Neural cell (in vitro differentiated cells): ENCODE data around the gene PPHLN1. TPM values are rescaled to one million over a fixed set of nuclear protein-coding genes. Genes with fewer than 3 reads are reported as not detected.

Experiments
- H2AFZ ChIP-seq: fragments of 200-600, 300-800 bp; sonication (generic), shearing (Covaris generic); 2 replicates; pipeline ENCODE4 v1.6.0; 2014; ENCODE audit warnings: low read depth, mild to moderate bottlenecking, antibody characterized with exemption, low read length, moderate library complexity
- H3F3A ChIP-seq: fragments of 200-600 bp; shearing (Covaris generic); 2 replicates; pipeline ENCODE4 v1.6.1; 2016; ENCODE audit warnings: mild to moderate bottlenecking, moderate library complexity, mixed read lengths, antibody characterized with exemption, low read length; ENCODE audit not compliant: insufficient read depth, poor library complexity, severe bottlenecking
- H3K27ac ChIP-seq: fragments of 200-600, 300-800 bp; sonication (generic), shearing (Covaris generic); 2 replicates; pipeline ENCODE4 v1.5.1; 2014; ENCODE audit warnings: mild to moderate bottlenecking, low read length, moderate library complexity
- H3K27me3 ChIP-seq: fragments of 300-800, 200-600 bp; sonication (generic), shearing (Covaris generic); 2 replicates; pipeline ENCODE4 v1.6.0; 2014; ENCODE audit warnings: mild to moderate bottlenecking, low read depth, low read length, moderate library complexity; ENCODE audit not compliant: insufficient read depth
- H3K36me3 ChIP-seq: fragments of 300-800, 200-600 bp; sonication (generic), shearing (Covaris generic); 2 replicates; pipeline ENCODE4 v1.5.1; 2014; ENCODE audit warnings: mild to moderate bottlenecking, antibody characterized with exemption, low read length, moderate library complexity; ENCODE audit not compliant: insufficient read depth
- H3K4me2 ChIP-seq: fragments of 300-800, 200-600 bp; sonication (generic), shearing (Covaris generic); 2 replicates; pipeline ENCODE4 v1.6.0; 2014; ENCODE audit warnings: mild to moderate bottlenecking, low read length
- H3K4me3 ChIP-seq: fragments of 300-800, 200-600 bp; sonication (generic), shearing (Covaris generic); 2 replicates; pipeline ENCODE4 v1.5.1; 2014; ENCODE audit warnings: mild to moderate bottlenecking, low read length, moderate library complexity
- H3K79me2 ChIP-seq: fragments of 200-600 bp; shearing (Covaris generic); replicated peaks from 2 replicates; pipeline ENCODE4 v1.6.0; 2014; ENCODE audit warnings: mild to moderate bottlenecking, low read length, moderate library complexity; ENCODE audit not compliant: insufficient read depth
- H3K9ac ChIP-seq: fragments of 300-800, 200-600 bp; sonication (generic), shearing (Covaris generic); 2 replicates; pipeline ENCODE4 v1.6.1; 2016; ENCODE audit warnings: mild to moderate bottlenecking, low read length, mixed read lengths
- H3K9me2 ChIP-seq: fragments of 200-600 bp; shearing (Covaris generic); 2 replicates; pipeline ENCODE4 v1.6.1; 2016; ENCODE audit warnings: mild to moderate bottlenecking, low read length, mixed read lengths; ENCODE audit not compliant: insufficient read depth
- H3K9me3 ChIP-seq: fragments of 200-600, 300-800 bp; sonication (generic), shearing (Covaris generic); 2 replicates; pipeline ENCODE4 v1.6.1; 2016; ENCODE audit warnings: mild to moderate bottlenecking, mixed run types, low read length, moderate library complexity, mixed read lengths
- H4K20me1 ChIP-seq: fragments of 200-600 bp; shearing (Covaris generic); 2 replicates; pipeline ENCODE4 v1.6.1; 2016; ENCODE audit warnings: mild to moderate bottlenecking, mixed run types; ENCODE audit not compliant: insufficient read depth
- EP300 ChIP-seq: fragments of 450-650 bp; conservative IDR thresholded peaks from 2 replicates; pipeline ENCODE4 v1.6.1; 2014; ENCODE audit warnings: antibody characterized with exemption, mild to moderate bottlenecking, moderate library complexity; ENCODE audit not compliant: poor library complexity, severe bottlenecking
- EZH2 ChIP-seq: fragments of 200-600, 300-800 bp; shearing (Covaris generic), sonication (generic); IDR thresholded peaks from 2 replicates; pipeline ENCODE4 v1.6.1; 2014; ENCODE audit warnings: antibody characterized with exemption, low read length, borderline replicate concordance, mild to moderate bottlenecking; ENCODE audit not compliant: insufficient read depth, poor library complexity, severe bottlenecking
- MXI1 ChIP-seq: fragments of 450-650 bp; conservative IDR thresholded peaks from 2 replicates; pipeline ENCODE4 v1.6.1; 2014; ENCODE audit warnings: antibody characterized with exemption, mild to moderate bottlenecking; ENCODE audit not compliant: poor library complexity, severe bottlenecking
- POLR2AphosphoS5 ChIP-seq: IDR thresholded peaks from 2 replicates; pipeline ENCODE4 v1.6.1; 2012
- RAD21 ChIP-seq: fragments of 450-650 bp; conservative IDR thresholded peaks from 2 replicates; pipeline ENCODE4 v1.6.1; 2014; ENCODE audit warnings: antibody characterized with exemption, mild to moderate bottlenecking, moderate library complexity
- REST ChIP-seq: IDR thresholded peaks from 2 replicates; pipeline ENCODE4 v1.6.1; 2012; ENCODE audit warnings: borderline replicate concordance
- SMC3 ChIP-seq: fragments of 450-650 bp; conservative IDR thresholded peaks from 2 replicates; pipeline ENCODE4 v1.6.1; 2014; ENCODE audit warnings: antibody characterized with exemption, mild to moderate bottlenecking, moderate library complexity; ENCODE audit not compliant: poor library complexity
- TAF1 ChIP-seq: IDR thresholded peaks from 2 replicates; pipeline ENCODE4 v1.6.1; 2012; ENCODE audit warnings: low read depth
- polyA plus RNA-seq: library from polyadenylated mRNA; depleted of rRNA; stranded (reverse); fragments of >200 nt; gene quantifications from 2 replicates; pipeline ENCODE4 v1.2.3, GENCODE V29; 2014
- TF ChIP-seq, protein P1 (sequence below): fragments of 450-650 bp; IDR thresholded peaks from 2 replicates; pipeline ENCODE4 v1.5.1; 2014; ENCODE audit warnings: antibody characterized with exemption, mild to moderate bottlenecking, moderate library complexity; ENCODE audit not compliant: poor library complexity, severe bottlenecking

The PPHLN1 gene
- polyA plus RNA-seq, 1 donor from 2014 or later = 192 TPM

DNA sequence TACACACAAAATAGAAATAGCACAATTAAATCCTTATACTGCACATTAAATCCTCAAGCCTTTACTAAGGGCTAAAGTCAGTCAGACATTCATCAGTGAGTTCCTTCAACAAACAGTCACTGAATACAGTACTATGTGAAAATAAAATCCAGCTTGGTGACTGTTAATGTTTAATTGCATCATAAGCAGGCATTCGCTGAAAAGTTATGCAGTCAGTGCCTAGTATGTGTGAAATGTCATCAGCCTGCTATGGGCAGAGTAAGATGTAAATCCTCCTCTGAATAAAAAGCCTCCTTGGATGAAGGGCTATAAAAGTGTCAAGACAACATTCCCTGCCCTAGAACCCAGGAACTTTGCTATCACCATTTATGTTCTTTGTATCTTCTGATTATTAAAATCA is 147.2 kb downstream of the PPHLN1 start:
- Histone ChIP-seq H3K27me3 (no peaks in the 10 kb centered on the region), H3K9ac (no peak overlapping the region), H3K9me2 (no peaks in the 10 kb centered on the region), H3K9me3 (no peaks in the 10 kb centered on the region), H3K79me2 (peaks cover 4% of the 10 kb centered on the region), H3K4me2 (no peak overlapping the region), H3K4me3 (no peak overlapping the region), H3K36me3 (no peaks in the 10 kb centered on the region), H4K20me1 (no peaks in the 10 kb centered on the region), H2AFZ (no peak overlapping the region), H3K27ac (no peak overlapping the region), H3F3A (no peaks in the 10 kb centered on the region)
- TF ChIP-seq MXI1 (no peak), TAF1 (no peak), SMC3 (no peak), RAD21 (no peak), EZH2 (no peak), POLR2AphosphoS5 (no peak), EP300 (no peak), REST (no peak)
- TF ChIP-seq, protein P1, sequence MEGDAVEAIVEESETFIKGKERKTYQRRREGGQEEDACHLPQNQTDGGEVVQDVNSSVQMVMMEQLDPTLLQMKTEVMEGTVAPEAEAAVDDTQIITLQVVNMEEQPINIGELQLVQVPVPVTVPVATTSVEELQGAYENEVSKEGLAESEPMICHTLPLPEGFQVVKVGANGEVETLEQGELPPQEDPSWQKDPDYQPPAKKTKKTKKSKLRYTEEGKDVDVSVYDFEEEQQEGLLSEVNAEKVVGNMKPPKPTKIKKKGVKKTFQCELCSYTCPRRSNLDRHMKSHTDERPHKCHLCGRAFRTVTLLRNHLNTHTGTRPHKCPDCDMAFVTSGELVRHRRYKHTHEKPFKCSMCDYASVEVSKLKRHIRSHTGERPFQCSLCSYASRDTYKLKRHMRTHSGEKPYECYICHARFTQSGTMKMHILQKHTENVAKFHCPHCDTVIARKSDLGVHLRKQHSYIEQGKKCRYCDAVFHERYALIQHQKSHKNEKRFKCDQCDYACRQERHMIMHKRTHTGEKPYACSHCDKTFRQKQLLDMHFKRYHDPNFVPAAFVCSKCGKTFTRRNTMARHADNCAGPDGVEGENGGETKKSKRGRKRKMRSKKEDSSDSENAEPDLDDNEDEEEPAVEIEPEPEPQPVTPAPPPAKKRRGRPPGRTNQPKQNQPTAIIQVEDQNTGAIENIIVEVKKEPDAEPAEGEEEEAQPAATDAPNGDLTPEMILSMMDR = no peak

DNA sequence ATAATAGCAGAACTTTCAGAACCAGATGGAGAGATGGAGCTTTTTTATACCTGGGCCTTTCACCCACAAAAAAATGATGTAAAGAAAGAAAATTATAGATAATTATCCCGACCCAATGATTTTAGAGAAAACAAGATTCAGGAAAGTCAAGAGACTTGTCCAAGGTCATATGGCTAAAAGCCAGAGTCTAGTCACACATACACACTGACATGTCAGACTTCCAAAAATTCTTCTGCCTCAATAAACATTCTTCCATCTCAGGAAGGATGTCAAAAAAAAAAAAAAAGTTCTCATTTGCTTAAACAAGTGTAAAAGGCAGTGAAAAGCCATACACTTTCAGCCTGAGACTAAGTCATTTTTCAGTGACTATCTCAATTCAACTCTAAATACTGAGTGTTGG is 147.6 kb downstream of the PPHLN1 start:
- Histone ChIP-seq H3K9ac (no peak overlapping the region), H3K9me3 (no peaks in the 10 kb centered on the region), H3K9me2 (no peaks in the 10 kb centered on the region), H3K4me2 (no peak overlapping the region), H4K20me1 (no peaks in the 10 kb centered on the region), H2AFZ (no peak overlapping the region), H3K79me2 (peaks cover 4% of the 10 kb centered on the region), H3K27me3 (no peaks in the 10 kb centered on the region), H3F3A (no peaks in the 10 kb centered on the region), H3K4me3 (no peak overlapping the region), H3K36me3 (no peaks in the 10 kb centered on the region), H3K27ac (no peak overlapping the region)
- TF ChIP-seq MXI1 (no peak), REST (no peak), EZH2 (no peak), POLR2AphosphoS5 (no peak), TAF1 (no peak), SMC3 (no peak), RAD21 (no peak), EP300 (no peak)
- TF ChIP-seq, protein P1 = no peak
